GM20431 (cell line): Measurements from ENCODE around the gene MCHR1.
"Not testable (repeated sequence)": the region's sequence is repeated elsewhere in the genome, so short reads cannot be mapped to it uniquely, and the experiment has no call there.

Experiments used
- in situ Hi-C: fragments of 300-500 bp; cut with MseI, MboI; formaldehyde crosslinking; loops from one replicate; pipeline ENCODE4 v1.15.0; 2020; ENCODE audit warnings: low sequenced_read_pairs; ENCODE audit not compliant: unreplicated experiment

Gene MCHR1

DNA sequence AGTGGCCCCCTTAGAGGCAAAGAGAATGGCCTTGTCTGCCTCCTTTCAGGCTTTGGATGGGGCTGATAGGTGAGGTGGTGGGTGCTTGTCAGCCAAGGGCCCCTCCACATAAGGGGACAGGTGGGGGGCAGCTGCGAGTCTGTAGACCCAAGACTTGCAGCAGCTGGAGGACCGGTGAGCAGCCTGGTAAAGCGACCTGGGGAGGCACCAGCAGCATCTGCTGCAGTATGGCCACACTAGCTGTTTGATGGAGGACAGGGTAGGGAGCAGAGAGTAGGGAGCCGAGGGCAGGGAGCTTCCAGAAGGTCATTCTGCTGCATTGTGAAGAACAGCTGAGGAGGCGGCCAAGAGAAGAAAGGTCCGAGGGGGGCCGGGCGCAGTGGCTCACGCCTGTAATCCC lies 25.9 kb upstream of the MCHR1 start:
- in situ Hi-C loops = no loop called here

DNA sequence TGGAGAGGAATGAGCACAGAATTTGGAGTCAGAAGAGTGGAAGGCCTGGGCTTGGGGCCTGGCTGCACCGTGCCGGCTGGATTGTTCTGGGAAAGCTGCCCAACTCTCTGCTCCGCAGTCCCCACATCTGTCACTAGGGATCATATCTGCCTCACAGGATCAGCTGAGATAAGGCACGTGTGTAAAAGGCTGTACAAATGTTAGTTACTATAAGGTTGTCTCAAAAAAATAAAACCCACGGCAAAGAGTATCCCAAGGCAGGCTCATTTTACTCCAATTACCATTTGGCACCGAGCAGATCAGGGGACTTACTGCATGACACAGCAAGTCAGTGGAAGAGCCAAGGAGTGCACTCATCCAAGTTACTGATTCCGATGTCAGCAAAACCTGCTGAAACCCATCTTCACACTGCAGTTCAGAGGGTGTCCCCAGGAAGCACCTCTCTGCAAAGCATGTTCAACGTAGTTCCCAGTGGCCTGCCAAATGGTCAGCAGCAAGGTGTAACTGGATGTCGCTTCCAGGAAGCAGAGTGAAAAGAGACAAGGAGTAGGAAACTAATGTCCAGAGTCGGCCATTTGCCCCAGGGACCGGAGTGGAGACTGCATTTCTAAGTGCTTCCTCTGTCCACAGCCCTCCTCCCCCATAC lies 24.6 kb upstream of the MCHR1 start:
- in situ Hi-C loops = no loop called here

- in situ Hi-C loops = not testable (repeated sequence)
Observed at GRCh38 chr22:40655941-40656340, 23.3 kb upstream of the MCHR1 start.

DNA sequence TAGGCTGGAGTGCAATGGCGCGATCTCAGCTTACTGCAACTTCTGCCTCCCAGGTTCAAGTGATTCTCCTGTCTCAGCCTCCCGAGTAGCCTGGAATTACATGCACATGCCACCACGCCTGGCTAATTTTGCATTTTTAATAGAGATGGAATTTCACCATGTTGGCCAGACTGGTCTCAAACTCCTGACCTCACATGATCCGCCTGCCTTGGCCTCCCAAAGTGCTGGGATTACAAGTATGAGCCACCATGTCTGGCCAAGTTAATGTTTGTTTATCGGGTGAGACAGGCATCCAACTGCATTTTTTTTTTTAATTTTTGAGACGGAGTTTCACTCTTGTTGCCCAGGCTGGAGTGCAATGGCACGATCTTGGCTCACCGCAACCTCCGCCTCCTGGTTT lies 22.6 kb upstream of the MCHR1 start:
- in situ Hi-C loops = not testable (repeated sequence)

DNA sequence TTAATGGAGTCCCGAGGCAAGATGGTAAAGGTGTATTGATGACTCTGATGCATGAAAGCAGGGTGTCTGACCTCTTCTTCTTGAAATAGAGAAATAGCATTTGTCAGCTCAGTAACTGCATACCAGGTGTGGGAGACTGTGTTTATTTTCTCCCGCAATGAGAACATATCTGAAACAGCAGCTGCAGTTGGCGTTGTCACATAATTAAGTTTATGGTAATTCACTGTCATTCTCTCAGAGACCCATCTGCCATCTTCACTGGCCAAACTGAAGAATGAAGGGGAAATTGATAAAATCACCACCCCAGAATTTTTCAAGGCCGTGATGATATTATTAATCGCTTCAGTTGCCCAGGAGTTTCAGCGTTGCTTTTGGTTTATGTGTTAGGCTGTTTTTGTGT lies 20.1 kb upstream of the MCHR1 start:
- in situ Hi-C loops = no loop called here

- in situ Hi-C loops = no loop called here
Observed at GRCh38 chr22:40660730-40661129, 18.6 kb upstream of the MCHR1 start.

GRCh38 chr22:40661671-40662070 lies 17.6 kb upstream of the MCHR1 start:
- in situ Hi-C loops = no loop called here

- in situ Hi-C loops = no loop called here
Observed at GRCh38 chr22:40665312-40665711, 14.0 kb upstream of the MCHR1 start.

GRCh38 chr22:40666151-40666848 lies 13.0 kb upstream of the MCHR1 start:
- in situ Hi-C loops = no loop called here

DNA sequence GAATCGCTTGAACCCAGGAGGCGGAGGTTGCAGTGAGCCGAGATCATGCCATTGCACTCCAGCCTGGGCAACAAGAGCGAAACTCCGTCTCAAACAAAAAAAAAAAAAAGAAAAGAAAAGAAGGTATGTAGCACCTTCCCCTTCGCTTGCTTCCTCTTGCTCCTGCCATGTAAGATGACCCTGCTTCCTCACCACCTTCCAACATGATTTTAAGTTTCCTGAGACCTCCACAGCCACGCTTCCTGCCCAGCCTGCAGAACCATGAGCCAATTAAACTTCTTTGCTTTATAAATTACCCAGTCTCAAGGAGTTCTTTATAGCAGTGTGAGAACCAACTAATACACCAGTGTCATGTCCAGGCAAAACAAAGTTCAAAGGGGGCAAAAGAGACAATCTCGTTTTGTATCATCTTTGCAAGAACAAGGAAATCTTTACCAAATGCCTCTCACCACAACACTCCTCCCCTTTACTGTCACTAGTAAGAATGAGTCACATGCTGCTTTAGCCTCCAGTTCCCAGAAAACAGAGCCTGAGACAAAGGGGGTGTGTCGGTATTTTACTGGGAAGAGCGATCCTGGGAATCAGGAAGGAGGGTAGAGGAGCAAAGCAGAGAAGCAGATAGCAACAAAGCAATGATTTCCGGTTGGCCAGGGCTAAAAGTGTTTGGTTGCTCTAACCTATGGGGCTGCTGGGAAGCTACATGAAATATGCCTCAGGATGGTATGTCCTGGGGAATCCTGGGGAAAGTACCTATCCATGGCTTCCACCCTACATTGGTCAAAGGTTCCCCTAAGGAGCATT lies 10.5 kb upstream of the MCHR1 start:
- in situ Hi-C loops = no loop called here

- in situ Hi-C loops = no loop called here
Observed at GRCh38 chr22:40670058-40670457, 9.2 kb upstream of the MCHR1 start.

DNA sequence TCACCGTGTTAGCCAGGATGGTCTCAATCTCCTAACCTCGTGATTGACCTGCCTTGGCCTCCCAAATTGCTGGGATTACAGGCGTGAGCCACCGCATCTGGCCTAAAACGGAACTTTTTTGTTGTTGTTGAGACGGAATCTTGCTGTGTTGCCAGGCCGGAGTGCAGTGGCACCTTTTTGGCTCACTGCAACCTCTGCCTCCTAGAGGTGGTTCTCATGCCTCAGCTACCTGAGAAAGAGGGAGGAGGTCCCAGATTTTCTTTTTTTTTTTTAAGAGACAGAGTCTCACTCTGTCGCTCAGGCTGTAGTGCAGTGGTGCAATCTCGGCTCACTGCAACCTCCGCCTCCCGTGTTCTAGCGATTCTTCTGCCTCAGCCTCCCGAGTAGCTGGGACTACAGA lies 7.9 kb upstream of the MCHR1 start:
- in situ Hi-C loops = no loop called here

DNA sequence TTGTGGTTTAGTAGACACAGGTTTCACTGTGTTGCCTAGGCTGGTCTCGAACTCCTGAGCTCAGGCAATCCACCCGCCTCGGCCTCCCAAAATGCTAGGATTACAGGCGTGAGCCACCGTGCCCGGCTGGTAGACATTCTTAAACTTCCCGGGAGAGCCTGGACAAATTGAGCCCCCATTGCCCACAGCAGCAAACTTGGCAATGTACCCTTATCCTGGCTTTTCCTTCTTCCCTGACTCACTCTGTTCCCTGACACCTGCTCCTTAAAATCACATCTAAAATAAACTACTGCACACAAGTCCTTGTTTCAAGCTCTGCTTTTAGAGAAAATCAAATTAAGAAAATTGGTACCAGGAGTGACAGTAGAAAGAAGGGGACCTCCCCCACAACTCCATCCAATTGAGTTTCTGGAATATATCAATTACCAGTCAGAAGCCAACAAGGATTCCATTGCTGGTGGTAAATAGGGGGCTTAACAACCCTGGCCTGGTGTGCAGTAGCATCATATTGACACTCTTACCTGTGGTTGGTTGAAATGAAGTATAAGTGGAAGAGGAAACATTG lies 7.4 kb upstream of the MCHR1 start:
- in situ Hi-C loops = no loop called here

GRCh38 chr22:40673017-40673416 lies 6.3 kb upstream of the MCHR1 start:
- in situ Hi-C loops = no loop called here

DNA sequence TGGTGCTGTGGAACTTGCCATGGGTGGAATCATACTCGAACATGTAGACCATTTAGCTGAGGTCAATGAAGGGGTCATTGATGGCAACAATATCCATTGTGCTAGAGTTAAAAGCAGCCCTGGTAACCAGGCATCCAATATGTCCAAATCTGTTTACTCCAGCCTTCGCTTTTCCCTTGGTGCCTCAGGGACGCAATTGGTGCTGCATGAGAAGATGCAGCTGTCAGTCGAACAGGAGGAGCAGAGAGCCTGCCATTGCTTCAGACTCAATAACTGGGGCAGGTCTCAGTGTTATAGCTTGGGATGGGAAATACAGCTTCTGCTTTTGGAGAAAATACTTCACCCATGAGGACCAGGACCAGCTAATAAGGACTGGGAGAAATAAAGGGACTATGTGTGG lies 5.0 kb upstream of the MCHR1 start:
- in situ Hi-C loops = no loop called here

GRCh38 chr22:40676166-40676565 lies 3.1 kb upstream of the MCHR1 start:
- in situ Hi-C loops = not testable (repeated sequence)

DNA sequence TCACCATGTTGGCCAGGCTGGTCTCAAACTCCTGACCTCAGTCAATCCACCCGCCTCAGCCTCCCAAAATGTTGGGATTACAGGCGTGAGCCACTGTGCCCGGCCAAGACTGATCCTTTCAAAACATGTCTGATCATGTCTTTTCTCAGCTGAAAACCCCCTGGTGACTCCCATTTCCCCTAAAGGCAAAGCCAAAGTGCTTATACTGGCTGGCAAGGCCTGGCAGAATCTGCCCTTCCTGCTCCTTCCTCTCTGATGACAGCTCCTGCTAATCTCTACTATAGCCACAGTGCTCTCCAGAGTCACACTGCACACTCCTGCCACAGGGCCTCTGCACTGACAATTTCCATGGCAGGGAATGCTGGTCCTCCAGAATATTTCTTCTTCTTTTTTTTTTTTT lies 2.6 kb upstream of the MCHR1 start:
- in situ Hi-C loops = no loop called here

GRCh38 chr22:40678493-40679248 lies 613 bp upstream of the MCHR1 start:
- in situ Hi-C loops = no loop called here

DNA sequence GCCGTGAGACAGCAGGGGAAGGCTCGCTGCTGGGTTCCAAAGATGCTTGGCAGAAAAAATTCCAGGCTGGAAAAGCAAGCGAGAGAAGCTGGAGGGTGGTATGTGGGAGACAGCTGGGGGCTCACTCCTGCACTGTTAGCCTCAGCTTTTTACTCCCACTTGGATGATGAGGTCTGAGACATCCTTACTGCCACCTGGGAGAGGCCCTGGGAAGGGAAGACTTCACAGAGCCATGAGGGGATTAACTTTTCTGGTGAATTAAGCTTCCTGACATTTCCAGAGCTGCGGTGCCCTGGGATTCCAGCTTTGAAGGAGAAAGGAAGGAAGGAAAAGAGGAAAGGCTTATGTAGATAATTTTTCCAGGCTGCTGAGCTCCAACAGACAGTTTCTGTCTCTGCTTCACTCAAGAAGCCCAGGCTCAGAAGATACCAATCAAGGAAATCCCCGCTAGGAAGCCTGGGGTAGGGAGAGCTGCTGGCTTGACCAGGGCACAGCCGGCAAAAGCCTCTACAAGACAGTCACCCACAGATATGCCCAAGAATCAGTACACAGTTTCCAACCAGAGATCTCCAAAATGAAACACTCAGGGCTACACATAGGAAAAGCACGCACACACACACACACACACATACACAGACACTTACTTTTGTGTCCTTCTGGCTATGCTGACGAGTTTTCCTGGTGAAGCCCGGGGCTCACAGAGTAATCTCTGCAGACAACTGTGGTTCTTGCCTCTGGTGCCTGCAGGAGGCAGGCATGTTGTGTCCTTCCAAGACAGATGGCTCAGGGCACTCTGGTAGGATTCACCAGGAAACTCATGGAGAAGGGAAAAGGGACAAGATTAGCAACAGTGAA lies 907 bp downstream of the MCHR1 start:
- in situ Hi-C loops = no loop called here
